BJ (cell line): ENCODE measurements around the gene DNAJC17. TPM values are rescaled to one million over a fixed set of nuclear protein-coding genes. Genes with fewer than 3 reads are reported as not detected.

Source experiments
- CTCF ChIA-PET: fragments of 350-600 bp; formaldehyde crosslinking; extraction: SDS; loops from one replicate; lab custom pipeline; 2021; ENCODE audit warnings: antibody characterized with exemption, inconsistent platforms; lab: Yijun Ruan, JAX
- POLR2A ChIA-PET: fragments of 300-600 bp; sonication (Branson Sonifier 250); formaldehyde crosslinking; extraction: SDS; loops from one replicate; lab custom pipeline; 2021; ENCODE audit warnings: antibody characterized with exemption; lab: Charles Lee
- DNase-seq: peaks from one replicate; pipeline ENCODE4 v3.0.0-alpha.2; 2011; ENCODE audit warnings: low read depth
- H3K27me3 ChIP-seq: 2 replicates; pipeline ENCODE4 v1.6.0; 2011; ENCODE audit warnings: low read length; ENCODE audit not compliant: control insufficient read depth, insufficient read depth
- H3K36me3 ChIP-seq: 2 replicates; pipeline ENCODE4 v1.5.1; 2011; ENCODE audit warnings: low read length; ENCODE audit not compliant: control insufficient read depth, insufficient read depth
- H3K4me3 ChIP-seq: 2 replicates; pipeline ENCODE4 v1.5.1; 2011; ENCODE audit warnings: low read depth, mild to moderate bottlenecking, control low read depth, low read length
- CTCF ChIP-seq: IDR thresholded peaks from 2 replicates; pipeline ENCODE4 v1.5.1; 2011; ENCODE audit warnings: low read depth, mild to moderate bottlenecking, control low read depth, inconsistent platforms, low read length, moderate library complexity; ENCODE audit not compliant: insufficient read depth
- polyA plus RNA-seq: library from polyadenylated mRNA; depleted of rRNA; stranded (reverse); fragments of >200 nt; gene quantifications from 2 replicates; pipeline ENCODE4 v1.2.3, GENCODE V29; 2011

The DNAJC17 gene
- polyA plus RNA-seq, 1 experiment, result 37.1 TPM

- Histone ChIP-seq H3K36me3 (peaks cover 3% of the 10 kb centered on the region), H3K4me3 (no peak overlapping the region), H3K27me3 (no peaks in the 10 kb centered on the region)
- ChIA-PET POLR2A (no interaction called here), CTCF (interaction anchor here (0.7 to 1.3 kb wide), 3 partner anchors 16 to 160 kb away, joined by 3 read pairs; no protein-coding TSS in a partner anchor)
- no peak for DNase-seq
- no peak for TF ChIP-seq CTCF
These were observed 55.5 kb downstream of the DNAJC17 start for GRCh38 chr15:40751745-40752144.

- no peak for DNase-seq
- TF ChIP-seq CTCF, result no peak
- peaks cover 3% of the 10 kb centered on the region for H3K36me3 ChIP-seq
- no peaks in the 10 kb centered on the region for H3K27me3 ChIP-seq
- ChIA-PET POLR2A (no interaction called here), CTCF (interaction anchor here (1.1 to 1.2 kb wide), 2 partner anchors 15 to 108 kb away, joined by 3 read pairs; no protein-coding TSS in a partner anchor)
- no peak overlapping the region for H3K4me3 ChIP-seq
These were observed 56.4 kb downstream of the DNAJC17 start for GRCh38 chr15:40750885-40751284.

GRCh38 chr15:40749151-40749630 lies 58.1 kb downstream of the DNAJC17 start:
- DNase-seq, result no peak
- no peak overlapping the region for H3K4me3 ChIP-seq
- ChIA-PET POLR2A (no interaction called here), CTCF (no interaction called here)
- H3K36me3 ChIP-seq, result peaks cover 5% of the 10 kb centered on the region
- no peak for TF ChIP-seq CTCF
- no peaks in the 10 kb centered on the region for H3K27me3 ChIP-seq

GRCh38 chr15:40747685-40748631 lies 59.3 kb downstream of the DNAJC17 start:
- DNase-seq, result no peak
- ChIA-PET CTCF (interaction anchor here (1.1 to 1.9 kb wide), 3 partner anchors 13 to 20 kb away, joined by 3 to 6 read pairs (median 4); no protein-coding TSS in a partner anchor), POLR2A (no interaction called here)
- Histone ChIP-seq H3K27me3 (no peaks in the 10 kb centered on the region), H3K36me3 (peaks cover 7% of the 10 kb centered on the region), H3K4me3 (no peak overlapping the region)
- TF ChIP-seq CTCF, result no peak

- H3K4me3 ChIP-seq, result no peak overlapping the region
- H3K36me3 ChIP-seq, result peaks cover 7% of the 10 kb centered on the region
- no peak for DNase-seq
- TF ChIP-seq CTCF, result no peak
- CTCF ChIA-PET, result interaction anchor here (1.0 to 1.9 kb wide), 4 partner anchors 16 to 157 kb away, joined by 3 to 6 read pairs (median 4); no protein-coding TSS in a partner anchor
- POLR2A ChIA-PET, result no interaction called here
- no peaks in the 10 kb centered on the region for H3K27me3 ChIP-seq
These were observed 60.3 kb downstream of the DNAJC17 start for GRCh38 chr15:40746916-40747418.
